ENCODE measurements around the gene LRRC18. TPM values are rescaled to one million over a fixed set of nuclear protein-coding genes. Genes with fewer than 3 reads are reported as not detected.

The LRRC18 gene
- polyA plus RNA-seq, 6 donors from 2014 or later: 0.35 to 2.0 (median 1.1) TPM; not detected in 1

- peaks cover 34 to 53% of the 10 kb centered on the region in 2 donors for H3K36me3 Mint-ChIP-seq
- no peak for ATAC-seq (ENCODE audit: low read depth in 2 of 2)
Observed at GRCh38 chr10:48880016-48880705, 59.5 kb downstream of the LRRC18 start.

GRCh38 chr10:48879451-48879850, 60.2 kb downstream of the LRRC18 start:
- peaks cover 2 to 8% (median 6%) of the 10 kb centered on the region in 3 donors for H3K4me1 Mint-ChIP-seq
- H3K27ac Mint-ChIP-seq: peak overlapping the region in 1 of 6 donors; percentile 39
- H3K9me3 Mint-ChIP-seq: peaks cover 0 to 2% (median 0%) of the 10 kb centered on the region in 7 donors
- peaks cover 29 to 47% of the 10 kb centered on the region in 2 donors for H3K36me3 Mint-ChIP-seq
- DNase-seq (no peak), ATAC-seq (ENCODE audit: low read depth in 2 of 2) (no peak)
- H3K4me3 Mint-ChIP-seq: no peak overlapping the region
- no peaks in the 10 kb centered on the region for H3K27me3 Mint-ChIP-seq

More at GRCh38 chr10:48880016-48880705, 59.5 kb downstream of the LRRC18 start:
- H3K4me1 Mint-ChIP-seq: peaks cover 2 to 8% (median 6%) of the 10 kb centered on the region in 3 donors
- H3K27ac Mint-ChIP-seq: no peak overlapping the region
- H3K9me3 Mint-ChIP-seq: peaks cover 0 to 2% (median 0%) of the 10 kb centered on the region in 7 donors
- no peak overlapping the region for H3K4me3 Mint-ChIP-seq
- no peaks in the 10 kb centered on the region for H3K27me3 Mint-ChIP-seq
- DNase-seq: no peak

- Mint-ChIP-seq H3K36me3 (peaks cover 28 to 49% of the 10 kb centered on the region in 2 donors), H3K27ac (no peak overlapping the region)
- no peak for DNase-seq
Observed at GRCh38 chr10:48878091-48878490, 61.5 kb downstream of the LRRC18 start.

GRCh38 chr10:48872234-48872633, 67.4 kb downstream of the LRRC18 start:
- no peak for ATAC-seq (ENCODE audit: low read depth in 2 of 2)
- Mint-ChIP-seq H3K4me1 (peaks cover 4 to 5% (median 4%) of the 10 kb centered on the region in 3 donors), H3K27me3 (no peaks in the 10 kb centered on the region), H3K9me3 (no peaks in the 10 kb centered on the region), H3K4me3 (no peak overlapping the region), H3K36me3 (peaks cover 11 to 25% of the 10 kb centered on the region in 2 donors), H3K27ac (peak overlapping the region in 1 of 6 donors; percentile 75)
- DNase-seq: no peak

More at GRCh38 chr10:48878091-48878490, 61.5 kb downstream of the LRRC18 start:
- H3K9me3 Mint-ChIP-seq: peaks cover 0 to 2% (median 0%) of the 10 kb centered on the region in 7 donors
- no peak overlapping the region for H3K4me3 Mint-ChIP-seq
- no peak for ATAC-seq (ENCODE audit: low read depth in 2 of 2)
- H3K4me1 Mint-ChIP-seq: peaks cover 2 to 11% (median 8%) of the 10 kb centered on the region in 3 donors
- no peaks in the 10 kb centered on the region for H3K27me3 Mint-ChIP-seq

Other genes starting within 250 kb of the LRRC18 start
- under 1 TPM in 3 of 6 donors, not detected in 3; 0.04 to 0.17 (median 0.11) TPM for gene VSTM4, start 175.7 kb upstream of the LRRC18 start, polyA plus RNA-seq (ENCODE audit: low read depth in 6 of 6)
- not detected for gene FAM170B, start 194.2 kb upstream of the LRRC18 start, polyA plus RNA-seq (ENCODE audit: low read depth in 6 of 6)
- 1 to 10 TPM; 1.2 to 7.1 (median 2.6) TPM for gene TMEM273, start 248.6 kb upstream of the LRRC18 start, polyA plus RNA-seq (ENCODE audit: low read depth in 6 of 6)

Measured in naive B cell (primary cell).